NCI-H2227 (cell line): ENCODE data around the gene HEPHL1.

Source experiments
- DNase-seq: peaks from one replicate; lab custom pipeline; 2025; ENCODE audit not compliant: unreplicated experiment; lab: John Stamatoyannopoulos, UW

HEPHL1 gene

GRCh38 chr11:94017446-94017845 is 3.7 kb upstream of the HEPHL1 start:
- no peak for DNase-seq

GRCh38 chr11:94018721-94019120 is 2.4 kb upstream of the HEPHL1 start:
- DNase-seq = no peak

GRCh38 chr11:94023856-94024255 is 2.7 kb downstream of the HEPHL1 start:
- no peak for DNase-seq

GRCh38 chr11:94024547-94024946 is 3.4 kb downstream of the HEPHL1 start:
- DNase-seq = no peak

- DNase-seq = no peak
Measured at GRCh38 chr11:94025690-94026394, 4.7 kb downstream of the HEPHL1 start.

- DNase-seq = no peak
Measured at GRCh38 chr11:94027210-94027609, 6.1 kb downstream of the HEPHL1 start.

- DNase-seq = no peak
Measured at GRCh38 chr11:94028436-94028835, 7.3 kb downstream of the HEPHL1 start.

- DNase-seq = no peak
Measured at GRCh38 chr11:94030059-94030458, 8.9 kb downstream of the HEPHL1 start.

- no peak for DNase-seq
Measured at GRCh38 chr11:94031625-94032024, 10.5 kb downstream of the HEPHL1 start.

- no peak for DNase-seq
Measured at GRCh38 chr11:94032066-94032465, 10.9 kb downstream of the HEPHL1 start.

GRCh38 chr11:94032725-94033124 is 11.6 kb downstream of the HEPHL1 start:
- DNase-seq = no peak

GRCh38 chr11:94034207-94034606 is 13.1 kb downstream of the HEPHL1 start:
- DNase-seq = no peak

- no peak for DNase-seq
Measured at GRCh38 chr11:94036096-94036495, 14.9 kb downstream of the HEPHL1 start.

GRCh38 chr11:94043241-94043640 is 22.1 kb downstream of the HEPHL1 start:
- no peak for DNase-seq

GRCh38 chr11:94046796-94047195 is 25.6 kb downstream of the HEPHL1 start:
- DNase-seq = no peak

- no peak for DNase-seq
Measured at GRCh38 chr11:94048032-94048709, 27.0 kb downstream of the HEPHL1 start.

- no peak for DNase-seq
Measured at GRCh38 chr11:94049351-94049750, 28.2 kb downstream of the HEPHL1 start.

GRCh38 chr11:94058630-94059029 is 37.5 kb downstream of the HEPHL1 start:
- no peak for DNase-seq

- no peak for DNase-seq
Measured at GRCh38 chr11:94059065-94059464, 37.9 kb downstream of the HEPHL1 start.

- no peak for DNase-seq
Measured at GRCh38 chr11:94060401-94060800, 39.2 kb downstream of the HEPHL1 start.

GRCh38 chr11:94062360-94062759 is 41.2 kb downstream of the HEPHL1 start:
- DNase-seq = no peak

- no peak for DNase-seq
Measured at GRCh38 chr11:94066901-94067429, 45.8 kb downstream of the HEPHL1 start.
